HEK293T (cell line): ENCODE measurements around the gene RCAN1.

Source experiments
- CTBP1 ChIP-seq: fragments of 450-650 bp; IDR thresholded peaks from 2 replicates; pipeline ENCODE4 v1.6.1; 2016; ENCODE audit warnings: borderline replicate concordance
- SP1 ChIP-seq: fragments of 450-650 bp; IDR thresholded peaks from 2 replicates; pipeline ENCODE4 v1.6.1; 2017

GRCh38 chr21:34593954-34594531 lies 20.9 kb downstream of the RCAN1 start:
- no peak for TF ChIP-seq CTBP1
- TF ChIP-seq SP1 = no peak
